Endothelial cell of umbilical vein (primary cell): Measurements from ENCODE around the gene JUNB.

Experiments used
- CTCF ChIP-seq, 2 donors: IDR thresholded peaks; 1 replicate in 1 of 2; 2 replicates in 1 of 2; pipeline ENCODE4 v1.5.1; 2011; ENCODE audit warnings: low read length in 2 of 2, mild to moderate bottlenecking in 2 of 2, moderate library complexity in 2 of 2, control low read depth in 1 of 2, inconsistent platforms in 1 of 2, low read depth in 1 of 2; ENCODE audit not compliant: insufficient read depth in 1 of 2; ENCODE audit errors: extremely low read depth in 1 of 2
- EZH2 ChIP-seq: IDR thresholded peaks from 2 replicates; pipeline ENCODE4 v1.6.1; 2012; ENCODE audit warnings: borderline replicate concordance, low read depth, mild to moderate bottlenecking, moderate library complexity, low read length, inconsistent platforms; ENCODE audit not compliant: severe bottlenecking
- MYC ChIP-seq: IDR thresholded peaks from one replicate; pipeline ENCODE4 v1.6.1; 2011; ENCODE audit warnings: mild to moderate bottlenecking, low read depth, low read length
- POLR2A ChIP-seq: IDR thresholded peaks from 2 replicates; pipeline ENCODE4 v1.6.1; 2012; ENCODE audit warnings: low read depth, mild to moderate bottlenecking, control low read depth, low read length

GRCh38 chr19:12784871-12785430 lies 6.3 kb upstream of the JUNB start:
- TF ChIP-seq CTCF (IDR thresholded peaks at IDR 0.05; ENCODE audit: extremely low read depth in 1 of 2, insufficient read depth in 1 of 2, low read depth in 1 of 2, low read length in 2 of 2): no peak
- TF ChIP-seq EZH2: no peak
- no peak for TF ChIP-seq MYC
- TF ChIP-seq POLR2A: no peak
